ENCODE data around the gene CHP1.

DNA sequence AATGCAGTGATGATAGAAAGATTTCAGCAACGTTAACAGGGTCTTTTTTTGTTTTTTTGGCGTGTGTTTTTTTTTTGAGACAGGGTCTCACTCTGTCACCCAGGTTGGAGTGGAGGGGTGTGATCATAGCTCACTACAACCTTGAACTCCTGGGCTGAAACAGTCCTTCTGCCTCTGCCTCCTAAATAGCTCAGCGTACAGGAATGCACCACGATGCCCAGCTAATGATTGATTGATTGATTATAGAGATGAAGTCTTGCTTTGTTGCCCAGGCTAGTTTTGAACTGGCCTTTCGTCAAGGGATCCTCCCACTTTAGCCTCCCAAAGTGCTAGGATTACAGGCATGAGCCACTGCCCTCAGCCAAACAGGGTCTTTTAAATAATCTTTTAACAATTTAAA, 7.0 kb downstream of the CHP1 start:
- TF ChIP-seq, protein P1, sequence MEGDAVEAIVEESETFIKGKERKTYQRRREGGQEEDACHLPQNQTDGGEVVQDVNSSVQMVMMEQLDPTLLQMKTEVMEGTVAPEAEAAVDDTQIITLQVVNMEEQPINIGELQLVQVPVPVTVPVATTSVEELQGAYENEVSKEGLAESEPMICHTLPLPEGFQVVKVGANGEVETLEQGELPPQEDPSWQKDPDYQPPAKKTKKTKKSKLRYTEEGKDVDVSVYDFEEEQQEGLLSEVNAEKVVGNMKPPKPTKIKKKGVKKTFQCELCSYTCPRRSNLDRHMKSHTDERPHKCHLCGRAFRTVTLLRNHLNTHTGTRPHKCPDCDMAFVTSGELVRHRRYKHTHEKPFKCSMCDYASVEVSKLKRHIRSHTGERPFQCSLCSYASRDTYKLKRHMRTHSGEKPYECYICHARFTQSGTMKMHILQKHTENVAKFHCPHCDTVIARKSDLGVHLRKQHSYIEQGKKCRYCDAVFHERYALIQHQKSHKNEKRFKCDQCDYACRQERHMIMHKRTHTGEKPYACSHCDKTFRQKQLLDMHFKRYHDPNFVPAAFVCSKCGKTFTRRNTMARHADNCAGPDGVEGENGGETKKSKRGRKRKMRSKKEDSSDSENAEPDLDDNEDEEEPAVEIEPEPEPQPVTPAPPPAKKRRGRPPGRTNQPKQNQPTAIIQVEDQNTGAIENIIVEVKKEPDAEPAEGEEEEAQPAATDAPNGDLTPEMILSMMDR (IDR thresholded peaks at IDR 0.05) = no peak
- TF ChIP-seq POLR2A (IDR thresholded peaks at IDR 0.05) = no peak
